Retinal pigment epithelial cell (primary cell): ENCODE results near the gene C1orf226.

Experiments
- DNase-seq: peaks from one replicate; pipeline ENCODE4 v3.0.0-alpha.2; 2010; ENCODE audit warnings: low read depth
- H3K4me3 ChIP-seq: 2 replicates; pipeline ENCODE4 v1.5.1; 2011; ENCODE audit warnings: mild to moderate bottlenecking, low read length, control low read depth, moderate library complexity
- CTCF ChIP-seq: conservative IDR thresholded peaks from 2 replicates; pipeline ENCODE4 v1.5.1; 2011; ENCODE audit warnings: low read depth, low read length, control low read depth, inconsistent platforms

Gene C1orf226

GRCh38 chr1:162387226-162388082 lies 5.9 kb downstream of the C1orf226 start:
- DNase-seq = no peak
- no peak overlapping the region for H3K4me3 ChIP-seq
- TF ChIP-seq CTCF = no peak

GRCh38 chr1:162388083-162388594 lies 6.6 kb downstream of the C1orf226 start:
- no peak for TF ChIP-seq CTCF
- no peak overlapping the region for H3K4me3 ChIP-seq
- DNase-seq = no peak

GRCh38 chr1:162388615-162389014 lies 7.1 kb downstream of the C1orf226 start:
- no peak overlapping the region for H3K4me3 ChIP-seq
- DNase-seq = no peak
- TF ChIP-seq CTCF = no peak

- no peak overlapping the region for H3K4me3 ChIP-seq
- no peak for DNase-seq
- TF ChIP-seq CTCF = no peak
Observed at GRCh38 chr1:162389021-162389818, 7.7 kb downstream of the C1orf226 start.

- no peak for DNase-seq
Observed at GRCh38 chr1:162389971-162390370, 8.4 kb downstream of the C1orf226 start.

More at GRCh38 chr1:162389971-162390370, 8.4 kb downstream of the C1orf226 start:
- no peak overlapping the region for H3K4me3 ChIP-seq
- no peak for TF ChIP-seq CTCF
